HG02870 (cell line): ENCODE data around the gene CYGB.

Experiments
- ATAC-seq: cut with Tn5 transposase; IDR thresholded peaks from one replicate; pipeline ENCODE4 v1.9.1; 2021; ENCODE audit warnings: mild to moderate bottlenecking, moderate library complexity; ENCODE audit not compliant: unreplicated experiment

CYGB gene

DNA sequence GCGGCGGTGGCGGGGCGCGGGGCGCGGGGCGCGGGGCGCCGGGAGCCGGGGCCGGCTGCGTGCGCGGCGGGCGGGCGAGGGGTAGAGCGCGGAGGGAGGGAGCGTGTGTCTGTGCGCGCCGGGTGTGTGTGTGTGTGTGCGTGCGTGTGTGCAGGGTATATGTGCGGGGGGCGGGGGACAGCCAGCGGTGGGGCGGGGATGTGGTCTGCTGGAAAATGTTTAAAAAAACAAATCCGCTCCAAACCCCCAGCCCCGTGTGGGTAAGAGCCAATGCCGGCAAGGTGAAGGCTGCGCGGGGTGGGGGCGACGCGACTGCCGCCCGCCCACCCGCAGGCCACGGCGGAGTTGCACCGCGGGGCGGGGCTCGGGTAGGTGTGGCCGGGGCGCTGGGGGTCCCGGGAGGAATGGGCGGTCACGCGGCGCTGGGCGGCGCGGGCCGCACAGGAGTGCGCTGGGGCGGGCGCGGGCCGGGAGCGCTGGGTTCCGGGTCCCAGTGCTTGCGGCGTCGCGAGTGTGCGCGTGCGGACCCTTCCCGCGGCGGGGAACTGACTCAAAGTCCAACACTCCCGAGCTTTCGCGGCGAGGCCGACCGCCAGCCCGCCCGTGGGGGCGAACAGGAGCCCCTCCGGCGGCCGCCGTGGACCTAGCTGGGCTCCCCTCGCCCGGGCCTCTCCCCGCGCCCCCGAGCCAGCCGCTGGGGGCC lies at the start of gene CYGB:
CYGB (minus strand) TSS at position 132 of the 703 bp plus-strand sequence. CDS start 167 bp downstream, outside the sequence.
- ATAC-seq = no peak

GRCh38 chr17:76586741-76587487 lies 49.4 kb upstream of the CYGB start:
- no peak for ATAC-seq

DNA sequence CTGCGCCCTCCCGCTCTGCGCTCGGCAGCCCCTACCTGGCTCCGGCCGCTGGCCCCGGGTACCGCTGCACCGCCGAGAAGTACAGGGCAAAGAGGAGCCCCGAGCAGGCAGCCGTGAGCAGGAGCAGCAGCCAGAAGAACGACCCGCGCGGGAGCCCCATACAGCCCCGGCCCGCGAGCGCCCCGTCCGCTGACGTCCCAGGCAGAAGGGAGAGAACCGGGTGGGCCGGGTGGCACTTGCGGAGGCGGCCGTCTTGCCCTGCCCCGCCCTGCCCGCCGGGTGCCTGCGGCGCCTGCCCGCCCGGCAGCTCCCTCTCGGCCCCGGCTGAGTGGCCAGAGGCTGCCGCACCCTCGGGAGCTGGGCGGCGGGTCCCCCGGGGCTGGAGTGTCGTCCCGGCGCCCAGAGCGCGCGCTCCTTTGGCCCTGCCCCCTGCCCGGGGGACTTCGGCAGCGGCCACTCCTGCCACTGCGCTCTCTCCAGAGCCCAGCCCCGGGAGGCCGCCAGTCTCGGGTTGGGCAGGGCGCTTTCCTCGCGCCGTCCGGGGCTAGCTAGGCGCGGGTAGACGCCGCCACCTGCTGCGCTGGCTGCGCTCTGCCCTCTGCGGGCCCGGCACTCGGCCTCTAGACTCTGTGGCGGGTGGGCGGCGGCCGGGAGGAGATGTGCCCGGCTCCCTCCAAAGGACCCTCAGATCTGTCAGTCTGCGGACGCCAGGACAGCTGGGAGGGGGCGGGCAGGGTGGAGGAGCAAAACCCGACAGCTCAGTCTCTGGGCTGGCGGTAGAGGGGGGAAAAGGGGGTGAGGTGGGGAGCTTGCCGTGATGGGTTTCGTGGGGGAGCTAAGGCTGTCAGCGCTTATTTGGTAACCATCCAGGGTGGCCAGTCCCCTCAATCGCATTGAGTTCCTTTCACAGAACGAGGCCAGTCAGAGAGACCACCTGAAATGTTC lies 48.4 kb upstream of the CYGB start, which contains the start of gene ST6GALNAC2:
ST6GALNAC2 (minus strand) TSS at position 212 of the 945 bp plus-strand sequence; CDS start at position 160, 52 bp downstream.
- ATAC-seq = no peak

- ATAC-seq = no peak
Measured at GRCh38 chr17:76585033-76585648, 47.6 kb upstream of the CYGB start.

GRCh38 chr17:76584427-76585032 lies 47.0 kb upstream of the CYGB start:
- no peak for ATAC-seq

GRCh38 chr17:76582660-76583059 lies 45.2 kb upstream of the CYGB start:
- ATAC-seq = no peak

DNA sequence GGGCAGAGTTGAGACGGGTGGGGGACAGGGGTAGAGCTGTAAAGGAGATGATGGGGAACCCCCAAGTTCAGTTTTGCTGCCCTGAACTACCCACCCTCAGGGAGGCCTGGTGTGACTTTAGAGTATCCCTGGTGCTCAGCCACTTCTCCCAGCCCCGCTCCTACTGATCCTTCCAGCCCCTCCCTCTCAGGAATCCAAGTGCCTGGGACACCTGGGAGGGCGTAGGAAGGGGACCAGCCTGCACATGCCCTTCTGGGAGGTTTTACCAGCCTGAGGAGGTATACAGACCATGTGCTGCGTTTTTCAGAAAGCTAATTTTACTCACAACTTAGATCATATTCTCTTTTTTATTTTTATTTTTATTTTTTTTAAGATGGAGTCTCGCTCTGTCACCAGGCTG lies 44.0 kb upstream of the CYGB start:
- no peak for ATAC-seq

DNA sequence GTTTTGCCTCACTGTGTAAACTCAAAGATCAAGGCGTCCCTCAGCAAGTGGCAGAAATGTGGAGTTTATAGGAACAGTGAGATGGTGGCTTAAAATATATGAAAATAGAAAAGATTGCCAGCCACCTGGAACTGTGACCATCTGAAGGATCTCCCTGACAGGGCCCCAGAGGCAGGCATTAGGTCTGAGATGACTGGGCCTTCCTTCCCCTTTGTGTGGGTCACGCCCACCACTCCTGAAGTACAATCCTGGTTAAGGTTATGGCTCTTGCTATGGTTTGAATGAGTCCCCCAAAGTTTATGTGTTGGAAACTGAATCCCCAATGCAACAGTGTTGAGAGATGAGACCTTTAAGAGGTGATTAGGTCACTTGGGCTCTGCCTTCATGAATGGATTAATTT lies 41.8 kb upstream of the CYGB start:
- ATAC-seq = no peak

GRCh38 chr17:76578376-76578775 lies 40.9 kb upstream of the CYGB start:
- no peak for ATAC-seq

DNA sequence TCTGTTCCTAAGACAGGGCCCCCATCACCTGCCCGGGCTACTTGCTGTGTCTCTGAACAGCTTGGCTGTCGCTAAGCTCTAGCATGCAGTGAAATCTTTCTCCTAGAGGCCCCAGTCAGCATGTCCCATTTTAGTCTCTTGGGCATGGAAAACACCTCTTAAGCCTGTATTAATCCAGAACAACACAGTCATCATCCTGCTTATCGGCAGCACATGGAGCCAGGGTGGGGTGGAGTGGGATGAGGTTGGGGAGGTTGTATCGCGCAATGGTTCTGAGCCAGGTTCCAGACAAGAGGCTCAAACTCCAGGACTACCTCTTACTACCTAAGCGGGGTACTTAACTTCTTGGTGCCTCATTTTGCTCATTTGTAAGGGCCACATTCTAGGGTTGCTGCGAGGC lies 40.4 kb upstream of the CYGB start:
- no peak for ATAC-seq

- no peak for ATAC-seq
Measured at GRCh38 chr17:76576189-76576588, 38.7 kb upstream of the CYGB start.

DNA sequence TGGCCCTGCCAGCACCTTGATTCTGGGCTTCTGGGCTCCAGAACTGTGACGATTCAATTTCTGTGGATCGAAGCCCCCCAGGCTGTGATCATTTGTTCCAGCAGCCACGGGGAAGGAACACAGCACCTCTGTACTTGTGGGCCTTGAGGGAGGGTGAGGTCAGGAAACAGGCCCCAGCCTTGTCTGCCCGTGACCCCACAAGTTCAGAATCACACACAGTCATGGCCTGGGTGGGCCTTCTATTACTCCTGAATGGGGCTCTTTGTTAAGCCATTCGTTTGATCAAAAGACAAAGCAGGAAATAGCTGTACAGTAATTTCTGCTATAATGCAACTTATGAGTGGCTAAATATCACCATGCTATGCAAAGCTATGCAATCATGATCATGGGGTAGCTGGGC lies 38.1 kb upstream of the CYGB start:
- ATAC-seq = no peak

- no peak for ATAC-seq
Measured at GRCh38 chr17:76574166-76574565, 36.7 kb upstream of the CYGB start.

GRCh38 chr17:76573096-76573495 lies 35.6 kb upstream of the CYGB start:
- ATAC-seq = no peak

GRCh38 chr17:76572201-76572910 lies 34.8 kb upstream of the CYGB start:
- no peak for ATAC-seq

GRCh38 chr17:76570877-76571471 lies 33.5 kb upstream of the CYGB start:
- ATAC-seq = no peak

- ATAC-seq = no peak
Measured at GRCh38 chr17:76570457-76570856, 32.9 kb upstream of the CYGB start.

DNA sequence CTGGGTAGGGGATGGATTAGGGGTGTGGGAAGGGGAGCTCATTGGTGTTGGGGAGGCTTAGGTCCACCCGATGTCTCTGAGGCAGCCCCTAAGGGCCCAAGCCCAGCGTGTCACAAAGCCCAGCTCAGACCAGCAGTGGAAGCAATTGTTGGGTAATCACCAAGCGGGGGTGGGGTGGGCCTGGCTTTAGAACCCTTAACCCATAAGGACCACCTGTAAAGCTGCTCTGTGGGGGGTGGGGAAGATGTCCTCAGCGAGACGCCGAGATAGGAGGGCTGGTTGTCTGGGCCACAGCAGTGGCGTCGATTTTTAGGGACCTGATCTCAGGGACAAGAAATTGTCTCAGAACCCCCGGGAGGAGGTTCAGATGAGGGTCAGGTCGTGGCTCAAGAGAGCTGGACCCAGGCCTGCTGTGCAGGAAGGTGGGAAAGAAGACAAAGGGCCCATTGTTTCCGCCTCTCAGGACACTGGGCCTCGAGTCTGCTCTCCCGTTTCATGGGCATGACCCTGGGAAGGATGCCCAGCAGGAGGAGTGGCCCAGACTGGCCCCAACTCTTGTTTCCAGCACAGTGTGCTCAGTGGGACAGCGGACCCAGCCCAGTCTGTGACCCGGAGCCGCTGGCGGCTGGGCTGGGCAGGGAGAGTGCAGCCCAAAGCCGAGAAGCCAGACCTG lies 32.2 kb upstream of the CYGB start:
- no peak for ATAC-seq

DNA sequence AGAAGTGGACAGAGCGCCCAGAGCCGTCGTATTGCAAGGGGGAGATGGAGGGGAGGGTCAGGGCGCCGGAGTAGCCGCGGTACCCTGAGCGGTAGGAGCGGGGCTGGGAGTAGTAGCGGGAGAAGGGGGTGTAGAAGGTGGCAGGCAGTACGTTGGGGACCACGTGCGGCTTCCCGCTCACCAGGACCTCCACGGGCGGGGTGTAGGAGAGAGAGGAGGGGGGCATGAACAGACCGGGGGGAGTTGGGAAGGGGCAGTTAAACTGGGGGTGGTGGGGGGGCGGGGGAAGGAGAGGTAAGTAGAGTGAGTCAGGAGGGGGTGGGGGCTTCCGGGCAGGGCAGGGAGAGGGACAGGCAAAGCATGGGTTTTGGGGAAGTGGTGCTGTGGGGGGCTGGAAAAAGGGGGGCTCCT lies 31.3 kb upstream of the CYGB start:
- no peak for ATAC-seq
